ENCODE data around the gene TMEM176B.
A peak's percentile ranks its signal among the peaks of the same experiment; 100 is the strongest.
"Not testable (repeated sequence)": the region's sequence is repeated elsewhere in the genome, so short reads cannot be mapped to it uniquely, and the experiment has no call there.

The TMEM176B gene

GRCh38 chr7:150823043-150823442 lies 22.9 kb upstream of the TMEM176B start:
- TF ChIP-seq CTCF (IDR thresholded peaks at IDR 0.05; ENCODE audit: insufficient read depth, low read depth, low read length, missing control alignments) = no peak
- no peak overlapping the region for H3K4me3 ChIP-seq (ENCODE audit: low read depth, low read length)
- DNase-seq (ENCODE audit: low read depth) = no peak

DNA sequence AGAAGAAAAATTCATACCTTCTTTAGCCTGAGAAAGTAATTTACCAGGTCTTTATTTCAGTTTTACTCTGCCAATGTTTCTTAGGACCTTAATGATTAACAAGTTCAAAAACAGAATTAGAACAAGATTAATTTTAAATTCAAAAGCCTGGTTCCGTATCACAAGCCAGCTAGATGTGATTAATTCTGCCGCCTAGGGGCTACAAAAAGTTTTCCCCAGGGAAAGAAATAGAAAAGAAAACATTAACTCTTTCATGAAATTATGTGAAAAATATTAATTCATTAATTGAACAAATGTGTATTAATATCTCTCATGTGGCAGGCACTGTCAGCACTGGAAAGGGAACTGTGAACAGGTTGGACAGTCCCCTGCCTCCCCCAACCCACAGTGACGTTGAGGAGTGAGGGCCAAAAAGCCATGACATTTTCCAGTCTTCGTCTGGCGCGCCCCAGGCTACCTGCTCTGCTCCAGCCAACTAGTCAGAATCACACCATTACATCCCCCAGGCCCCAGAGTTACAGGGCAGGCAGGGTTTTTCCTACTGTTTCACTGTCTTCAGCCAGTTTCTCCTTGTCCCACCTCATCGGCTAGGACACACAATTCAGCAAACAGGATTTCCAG lies 20.5 kb upstream of the TMEM176B start:
- peak; percentile 12 for DNase-seq (ENCODE audit: low read depth)
- H3K4me3 ChIP-seq (ENCODE audit: low read depth, low read length) = no peak overlapping the region
- no peak for TF ChIP-seq CTCF (IDR thresholded peaks at IDR 0.05; ENCODE audit: insufficient read depth, low read depth, low read length, missing control alignments)

DNA sequence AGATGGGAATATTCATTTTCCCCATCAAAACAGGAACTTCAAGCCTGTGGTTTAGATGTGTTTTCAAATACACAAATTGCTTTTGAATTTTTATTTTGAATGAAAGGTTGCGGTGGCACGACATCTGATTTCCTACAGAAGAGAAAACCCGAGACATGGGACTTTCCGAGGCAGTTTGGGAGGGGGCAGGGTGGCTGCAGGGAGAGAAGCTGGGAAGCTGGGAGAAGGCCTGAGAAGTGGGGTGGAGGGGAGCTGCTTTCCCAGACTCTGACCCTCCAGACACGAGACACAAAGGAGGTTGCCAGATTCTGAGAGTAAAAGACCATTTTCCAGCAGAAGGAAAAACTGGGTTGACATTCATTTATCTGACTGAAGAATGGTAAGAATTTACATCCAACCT lies 20.0 kb upstream of the TMEM176B start:
- TF ChIP-seq CTCF (IDR thresholded peaks at IDR 0.05; ENCODE audit: insufficient read depth, low read depth, low read length, missing control alignments) = no peak
- peak; percentile 13 for DNase-seq (ENCODE audit: low read depth)
- H3K4me3 ChIP-seq (ENCODE audit: low read depth, low read length) = no peak overlapping the region

- no peak for DNase-seq (ENCODE audit: low read depth)
Observed at GRCh38 chr7:150818971-150819370, 18.8 kb upstream of the TMEM176B start.

DNA sequence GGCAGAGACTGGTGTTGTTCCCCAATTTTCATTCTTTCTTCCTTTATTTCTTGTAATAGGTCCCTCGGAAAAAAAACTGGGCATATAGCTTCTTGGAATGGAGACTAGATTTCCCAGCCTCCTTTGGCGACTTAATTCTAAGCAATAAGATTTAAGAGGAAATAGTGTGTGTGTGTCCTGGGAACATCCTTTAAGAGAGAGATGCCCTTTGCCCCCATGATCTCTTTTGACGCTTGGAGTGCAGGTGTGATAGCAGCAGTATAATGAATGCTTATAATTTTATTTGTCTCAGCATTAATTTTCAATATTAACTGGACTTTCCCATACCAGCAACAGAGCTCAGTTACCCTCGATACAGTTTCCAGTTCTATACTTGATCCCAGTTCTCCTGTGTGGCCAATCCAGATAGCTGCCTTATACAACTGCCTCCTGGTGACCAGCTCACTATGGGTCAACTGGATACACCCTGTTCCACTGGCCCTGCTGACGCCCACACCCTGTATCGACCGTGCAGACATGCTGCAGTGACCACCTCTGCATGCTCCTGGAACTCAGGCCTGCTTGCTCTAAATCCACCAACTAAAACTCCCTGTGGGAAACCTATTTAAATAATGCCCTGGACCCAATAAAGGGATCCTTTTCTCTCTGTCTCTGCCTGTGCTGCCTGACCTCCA lies 14.3 kb upstream of the TMEM176B start:
- DNase-seq (ENCODE audit: low read depth) = no peak
- H3K4me3 ChIP-seq (ENCODE audit: low read depth, low read length) = no peak overlapping the region
- no peak for TF ChIP-seq CTCF (IDR thresholded peaks at IDR 0.05; ENCODE audit: insufficient read depth, low read depth, low read length, missing control alignments)

More at GRCh38 chr7:150818971-150819370, 18.8 kb upstream of the TMEM176B start:
- no peak overlapping the region for H3K4me3 ChIP-seq (ENCODE audit: low read depth, low read length)
- TF ChIP-seq CTCF (IDR thresholded peaks at IDR 0.05; ENCODE audit: insufficient read depth, low read depth, low read length, missing control alignments) = no peak

DNA sequence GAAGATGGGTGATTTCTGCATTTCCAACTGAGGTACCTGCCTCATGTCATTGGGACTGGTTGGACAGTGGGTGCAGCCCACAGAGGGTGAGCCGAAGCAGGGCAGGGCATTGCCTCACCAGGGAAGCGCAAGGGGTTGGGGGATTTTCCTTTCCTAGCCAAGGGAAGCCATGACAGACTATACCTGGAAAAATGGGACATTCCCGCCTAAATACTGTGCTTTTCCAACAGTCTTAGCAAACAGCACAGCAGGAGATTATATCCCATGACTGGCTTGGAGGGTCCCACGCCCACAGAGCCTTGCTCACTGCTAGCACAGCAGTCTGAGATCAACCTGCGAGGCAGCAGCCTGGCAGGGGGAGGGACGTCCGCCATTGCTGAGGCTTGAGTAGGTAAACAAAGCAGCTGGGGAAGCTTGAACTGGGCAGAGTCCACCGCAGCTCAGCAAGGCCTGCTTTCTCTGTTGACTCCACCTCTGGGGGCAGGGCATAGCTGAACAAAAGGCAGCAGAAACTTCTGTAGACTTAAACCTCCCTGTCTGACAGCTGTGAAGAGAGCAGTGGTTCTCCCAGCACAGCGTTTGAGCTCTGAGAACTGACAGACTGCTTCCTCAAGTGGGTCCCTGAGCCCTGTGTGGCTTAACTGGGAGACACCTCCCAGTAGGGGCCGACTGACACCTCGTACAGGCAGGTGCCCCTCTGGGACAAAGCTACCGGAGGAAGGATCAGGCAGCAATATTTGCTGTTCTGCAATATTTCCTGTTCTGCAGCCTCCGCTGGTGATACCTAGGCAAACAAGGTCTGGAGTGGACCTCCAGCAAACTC lies 7.7 kb upstream of the TMEM176B start:
- not testable (repeated sequence) for DNase-seq (ENCODE audit: low read depth); H3K4me3 ChIP-seq (ENCODE audit: low read depth, low read length)

GRCh38 chr7:150806863-150807262 lies 6.7 kb upstream of the TMEM176B start:
- TF ChIP-seq CTCF (IDR thresholded peaks at IDR 0.05; ENCODE audit: insufficient read depth, low read depth, low read length, missing control alignments) = no peak
- DNase-seq (ENCODE audit: low read depth) = no peak
- no peak overlapping the region for H3K4me3 ChIP-seq (ENCODE audit: low read depth, low read length)
